HG02623 (cell line): Measurements from ENCODE around the gene BCKDHB.

Experiments
- ATAC-seq: cut with Tn5 transposase; IDR thresholded peaks from one replicate; pipeline ENCODE4 v1.9.1; 2021; ENCODE audit warnings: moderate library complexity; ENCODE audit not compliant: unreplicated experiment

BCKDHB gene

DNA sequence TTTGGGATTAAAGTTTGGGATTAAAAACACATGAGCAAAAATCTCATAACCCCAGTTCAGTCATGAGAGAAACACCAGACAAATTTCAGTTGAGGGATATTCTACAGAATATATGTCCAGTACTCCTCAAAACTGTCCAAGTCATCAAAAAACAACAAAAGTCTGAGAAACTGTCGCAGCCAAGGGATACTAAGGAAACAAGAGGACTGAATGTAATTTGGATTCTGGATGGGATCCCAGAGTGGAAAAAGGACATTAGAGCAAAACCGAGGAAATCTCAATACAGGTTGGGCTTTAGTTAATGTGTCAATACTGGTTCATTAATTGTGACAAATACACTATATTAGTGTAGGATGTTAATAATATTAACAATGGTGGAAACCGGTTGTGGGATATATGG, 219.3 kb downstream of the BCKDHB start:
- ATAC-seq, result no peak

- ATAC-seq, result no peak
Observed at GRCh38 chr6:80328652-80329051, 222.2 kb downstream of the BCKDHB start.

DNA sequence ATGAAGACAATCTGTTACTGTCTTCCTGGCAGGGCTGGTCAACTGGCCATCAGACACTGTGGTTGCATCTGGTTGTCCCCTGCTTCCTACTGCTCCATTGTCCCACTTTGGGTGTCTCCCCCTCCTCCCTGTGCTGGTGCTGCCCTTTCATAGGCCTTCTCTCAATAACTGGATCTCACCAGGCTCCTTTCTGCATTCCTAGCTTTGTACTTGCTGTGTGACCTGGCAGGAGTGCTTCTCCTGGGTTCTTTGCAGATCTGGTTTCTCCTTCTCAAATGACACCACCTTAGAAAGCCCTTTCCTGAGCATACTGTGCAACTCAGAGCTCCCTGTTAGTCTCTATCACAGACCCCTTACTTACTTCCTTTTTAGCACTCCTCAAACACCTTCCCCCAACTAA, 223.0 kb downstream of the BCKDHB start:
- ATAC-seq, result no peak

- ATAC-seq, result no peak
Observed at GRCh38 chr6:80330961-80331360, 224.5 kb downstream of the BCKDHB start.

- ATAC-seq, result no peak
Observed at GRCh38 chr6:80331522-80331921, 225.1 kb downstream of the BCKDHB start.

- no peak for ATAC-seq
Observed at GRCh38 chr6:80331974-80332373, 225.5 kb downstream of the BCKDHB start.

- no peak for ATAC-seq
Observed at GRCh38 chr6:80333342-80333741, 226.9 kb downstream of the BCKDHB start.

GRCh38 chr6:80335121-80335531, 228.7 kb downstream of the BCKDHB start:
- ATAC-seq, result no peak

GRCh38 chr6:80336911-80337310, 230.4 kb downstream of the BCKDHB start:
- ATAC-seq, result no peak

DNA sequence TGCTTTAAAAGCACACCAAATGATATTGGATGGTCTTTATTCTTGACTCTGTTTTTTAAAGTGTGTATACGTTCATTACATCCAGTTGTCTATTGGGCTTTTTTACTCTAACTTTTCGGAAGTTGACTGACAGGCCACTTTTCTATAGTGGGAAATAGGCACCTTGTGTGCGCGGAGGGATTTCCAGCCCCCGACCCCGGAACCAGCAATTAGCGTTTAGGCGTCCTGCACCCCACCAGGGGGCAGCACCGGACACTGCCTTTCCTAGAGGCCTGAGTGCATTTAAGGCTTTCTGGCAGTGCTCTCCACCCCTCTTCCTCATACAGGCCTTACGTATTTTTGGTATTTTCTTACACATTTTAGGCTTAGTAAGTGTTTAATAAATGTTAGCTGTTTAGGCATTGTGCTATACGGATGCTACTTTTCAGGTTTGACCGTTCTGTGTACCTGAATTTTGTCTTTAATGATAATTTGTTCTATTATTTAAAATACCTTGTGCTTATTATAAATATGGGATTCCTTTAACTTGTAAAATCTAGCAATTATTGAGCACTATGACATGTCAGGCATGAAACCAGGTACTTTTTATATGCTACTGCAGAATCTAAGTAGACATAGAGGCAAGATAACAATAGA, 231.8 kb downstream of the BCKDHB start:
- ATAC-seq, result peak; percentile 91

DNA sequence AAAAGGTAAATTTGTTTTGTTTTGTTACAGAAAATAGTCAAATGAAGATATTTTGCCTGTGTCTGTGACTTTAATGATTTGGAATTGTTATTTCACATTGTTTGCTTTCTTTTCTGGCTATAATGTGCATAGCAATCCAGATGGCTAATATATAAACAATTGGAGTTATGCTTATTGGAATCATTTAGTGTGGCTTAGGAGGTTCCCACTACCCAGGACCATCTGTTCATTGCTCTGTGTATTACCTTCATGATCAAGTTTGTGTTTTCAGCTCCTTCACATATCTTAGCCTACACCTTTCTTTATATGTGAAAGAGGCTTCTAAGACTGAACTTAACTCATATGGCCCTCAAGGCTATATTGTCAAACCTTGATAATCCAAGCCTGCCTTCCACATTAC, 232.9 kb downstream of the BCKDHB start:
- no peak for ATAC-seq

DNA sequence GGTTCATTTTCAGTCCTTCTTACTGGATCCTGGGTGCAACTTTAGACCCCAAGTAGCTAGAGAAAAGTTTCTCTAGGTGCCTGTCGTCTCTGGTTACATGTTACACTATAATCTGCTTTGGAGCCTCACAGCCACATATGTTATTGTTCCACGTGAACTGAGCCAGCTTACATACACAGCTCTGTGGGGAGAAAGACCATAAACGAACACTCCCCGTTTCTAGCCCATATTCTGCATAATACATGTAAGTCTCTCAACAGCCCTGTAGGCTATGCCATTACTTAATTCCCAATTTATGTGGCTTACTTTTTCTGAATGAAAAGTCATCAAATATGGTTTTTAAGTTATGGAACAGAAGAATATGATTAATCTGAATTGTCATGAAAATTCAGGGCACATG, 233.8 kb downstream of the BCKDHB start:
- no peak for ATAC-seq

DNA sequence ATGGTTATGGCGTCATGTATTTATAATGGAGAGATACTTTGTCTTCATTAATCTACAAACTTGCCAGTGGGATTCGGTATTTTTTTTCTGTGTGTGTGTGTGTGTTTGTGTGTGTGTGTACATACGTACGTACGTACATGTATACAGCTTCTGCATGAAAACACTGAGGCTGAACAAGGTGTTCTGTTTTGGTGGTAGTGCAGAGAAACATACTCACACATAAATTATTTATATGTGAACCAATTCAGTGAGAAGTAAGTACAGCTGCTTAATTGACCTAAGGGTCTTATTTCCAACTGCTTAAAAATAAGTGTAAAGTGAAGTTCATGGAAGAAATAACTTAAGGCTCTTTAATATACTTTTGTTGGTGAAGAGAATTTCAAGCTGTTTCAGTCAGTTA, 234.2 kb downstream of the BCKDHB start:
- ATAC-seq, result no peak

- ATAC-seq, result no peak
Observed at GRCh38 chr6:80341330-80341729, 234.9 kb downstream of the BCKDHB start.

DNA sequence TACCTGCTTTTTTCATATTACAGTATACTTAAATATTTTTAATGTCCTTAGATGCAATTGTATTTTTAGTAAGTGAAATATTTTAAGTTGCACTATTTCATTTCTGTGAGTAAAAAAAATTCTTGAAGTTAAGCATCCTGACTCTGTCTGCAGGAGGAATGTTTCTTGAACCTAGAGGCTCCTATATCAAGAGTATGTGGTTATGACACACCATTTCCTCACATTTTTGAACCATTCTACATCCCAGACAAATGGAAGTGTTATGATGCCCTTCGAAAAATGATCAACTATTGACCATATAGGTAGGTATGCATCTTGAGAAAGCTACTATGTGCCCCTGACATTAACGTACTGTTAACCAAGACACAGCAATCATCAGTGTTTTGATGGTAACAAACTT, 237.0 kb downstream of the BCKDHB start:
- ATAC-seq, result no peak

- no peak for ATAC-seq
Observed at GRCh38 chr6:80347101-80347500, 240.6 kb downstream of the BCKDHB start.

- ATAC-seq, result no peak
Observed at GRCh38 chr6:80348263-80348662, 241.8 kb downstream of the BCKDHB start.

- ATAC-seq, result no peak
Observed at GRCh38 chr6:80356000-80356399, 249.5 kb downstream of the BCKDHB start.

DNA sequence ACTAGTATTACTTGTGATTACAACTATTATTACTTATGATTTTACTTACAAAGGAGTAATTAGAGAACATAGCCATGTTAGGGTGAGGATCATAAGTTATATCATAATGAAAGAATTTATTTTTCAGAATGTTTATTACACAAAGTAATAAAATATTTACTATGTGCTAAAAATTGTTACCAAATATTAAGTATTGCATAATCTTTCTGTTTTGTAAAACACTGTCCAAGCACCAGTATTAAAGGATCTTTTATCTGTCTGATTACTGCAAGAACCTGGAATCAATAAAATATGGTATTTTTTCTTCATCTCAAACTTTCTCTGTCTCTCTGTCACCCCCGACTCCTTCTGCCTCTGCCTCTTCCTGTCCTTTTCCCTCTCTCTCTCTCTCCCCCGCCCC, 250.1 kb downstream of the BCKDHB start:
- no peak for ATAC-seq

DNA sequence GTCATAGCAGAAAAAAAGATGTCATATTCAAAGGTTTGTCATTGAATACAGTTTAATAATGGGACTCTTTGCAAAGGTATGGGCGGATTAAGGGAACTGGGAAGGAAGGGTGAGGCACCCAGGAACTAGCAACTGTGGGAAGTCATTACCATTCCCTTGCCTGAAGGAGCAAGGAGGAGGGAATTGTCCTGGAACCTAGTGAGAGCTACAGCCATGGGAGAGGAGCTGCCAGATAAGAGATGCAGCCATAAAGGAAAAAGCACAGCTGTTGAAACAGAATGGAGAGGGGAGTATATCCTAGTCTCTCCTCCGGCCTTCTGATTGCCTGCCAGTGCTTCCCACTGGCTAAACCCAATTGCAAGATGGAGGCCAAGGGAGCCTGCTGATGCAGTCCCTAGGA, 250.6 kb downstream of the BCKDHB start:
- no peak for ATAC-seq

DNA sequence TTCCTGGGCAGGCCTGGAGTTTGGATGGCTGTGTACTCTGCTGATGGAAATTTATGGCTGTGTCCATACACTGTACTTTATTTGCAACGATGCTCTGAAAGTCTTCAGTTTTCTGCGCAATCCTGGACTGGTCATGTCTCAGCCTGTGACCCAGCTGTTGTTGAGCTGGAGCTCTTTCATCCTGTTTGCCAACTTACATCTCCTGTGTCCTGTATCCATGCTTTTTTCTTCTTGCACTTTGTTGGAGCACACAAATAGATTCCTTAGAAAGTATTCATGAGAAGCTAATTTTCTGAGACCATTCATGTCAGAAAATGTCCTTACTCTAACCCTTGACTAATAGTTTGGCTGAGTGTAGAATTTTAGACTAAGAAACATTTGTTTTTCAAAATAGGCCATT, 251.2 kb downstream of the BCKDHB start:
- ATAC-seq, result no peak

- no peak for ATAC-seq
Observed at GRCh38 chr6:80363501-80364122, 257.1 kb downstream of the BCKDHB start.

- no peak for ATAC-seq
Observed at GRCh38 chr6:80364149-80364548, 257.7 kb downstream of the BCKDHB start.
